Gastroesophageal sphincter (tissue), 4 donors: ENCODE data around the gene ABHD16A. TPM values are rescaled to one million over a fixed set of nuclear protein-coding genes. Genes with fewer than 3 reads are reported as not detected.

ENCODE experiments used
- ATAC-seq: fragments of 150-250 bp; one replicate; pipeline ENCODE4 v1.9.1; 2016; ENCODE audit warnings: mild to moderate bottlenecking, moderate library complexity
- H3K27ac ChIP-seq, 4 donors: fragments of 200-600 bp; sonication (generic) in 3 of 4; 1 replicate in 3 of 4; 2 replicates in 1 of 4; pipeline ENCODE4 v1.5.1; 2016 to 2019
- H3K27me3 ChIP-seq: fragments of 200-600 bp; sonication (generic); one replicate; pipeline ENCODE4 v1.5.1; 2019
- H3K36me3 ChIP-seq, 2 donors: fragments of 200-600 bp; sonication (generic); one replicate each; pipeline ENCODE4 v1.5.1; 2019; ENCODE audit warnings: control low read depth in 1 of 2
- H3K4me1 ChIP-seq, 3 donors: fragments of 200-600 bp; sonication (generic); 1 replicate in 2 of 3; 2 replicates in 1 of 3; pipeline ENCODE4 v1.5.1; 2016 to 2019; ENCODE audit warnings: control low read depth in 2 of 3
- H3K4me3 ChIP-seq, 2 donors: fragments of 200-600 bp; sonication (generic); one replicate each; pipeline ENCODE4 v1.5.1; 2019; ENCODE audit warnings: mild to moderate bottlenecking in 1 of 2, moderate library complexity in 1 of 2
- H3K9me3 ChIP-seq, 3 donors: fragments of 200-600 bp; sonication (generic); one replicate each; pipeline ENCODE4 v1.5.1; 2017 to 2019; ENCODE audit warnings: control low read depth in 2 of 3
- CTCF ChIP-seq, 4 experiments: fragments of 200-600 bp in 2 of 4; fragments of 450-650 bp in 2 of 4; sonication (generic) in 1 of 4; IDR thresholded peaks; one replicate each; pipeline ENCODE4 v1.5.1; 2017 to 2019; ENCODE audit warnings: antibody characterized with exemption in 4 of 4, mild to moderate bottlenecking in 2 of 4, moderate library complexity in 2 of 4
- EP300 ChIP-seq: sonication (generic); formaldehyde crosslinking; IDR thresholded peaks from one replicate; pipeline ENCODE4 v1.6.1; 2017; ENCODE audit warnings: antibody characterized with exemption, mild to moderate bottlenecking
- POLR2A ChIP-seq, 2 donors: fragments of 450-650 bp; IDR thresholded peaks; one replicate each; pipeline ENCODE4 v1.6.1; 2017; ENCODE audit warnings: antibody characterized with exemption in 2 of 2, mild to moderate bottlenecking in 2 of 2, moderate library complexity in 1 of 2
- POLR2AphosphoS5 ChIP-seq: sonication (generic); formaldehyde crosslinking; IDR thresholded peaks from one replicate; pipeline ENCODE4 v1.6.1; 2017; ENCODE audit warnings: antibody characterized with exemption
- WGBS, 2 donors: methylation state at CpG; one replicate each; pipeline ENCODE4 v1.1.5; 2018; ENCODE audit warnings: low coverage in 1 of 2; 5-methylcytosine and 5-hydroxymethylcytosine counted together
- total RNA-seq, 4 donors: library from RNA; depleted of rRNA; stranded (reverse); fragments of >200 nt; gene quantifications; one replicate each; pipeline ENCODE4 v1.1.0, GENCODE V29; 2016

Gene ABHD16A
- total RNA-seq, 4 donors from 2014 or later: 37.4 to 49.8 (median 47.2) TPM

- TF ChIP-seq POLR2A (IDR thresholded peaks at IDR 0.05) (no peak), POLR2AphosphoS5 (no peak), CTCF (IDR thresholded peaks at IDR 0.05) (no peak), EP300 (no peak)
- 84% methylated on average over 5 of the region's 5 CpGs; no CpG with 5 or more reads in 1 of the 2 donors for WGBS, 2 donors
- H3K4me1 ChIP-seq: no peaks in the 10 kb centered on the region
- H3K27me3 ChIP-seq: no peaks in the 10 kb centered on the region
- peaks cover 0 to 5% of the 10 kb centered on the region in 2 donors for H3K36me3 ChIP-seq
- no peak overlapping the region for H3K27ac ChIP-seq
- ATAC-seq: no peak
- H3K9me3 ChIP-seq: no peaks in the 10 kb centered on the region
- no peak overlapping the region for H3K4me3 ChIP-seq
Measured at GRCh38 chr6:31720196-31720770, 17.2 kb upstream of the ABHD16A start.

DNA sequence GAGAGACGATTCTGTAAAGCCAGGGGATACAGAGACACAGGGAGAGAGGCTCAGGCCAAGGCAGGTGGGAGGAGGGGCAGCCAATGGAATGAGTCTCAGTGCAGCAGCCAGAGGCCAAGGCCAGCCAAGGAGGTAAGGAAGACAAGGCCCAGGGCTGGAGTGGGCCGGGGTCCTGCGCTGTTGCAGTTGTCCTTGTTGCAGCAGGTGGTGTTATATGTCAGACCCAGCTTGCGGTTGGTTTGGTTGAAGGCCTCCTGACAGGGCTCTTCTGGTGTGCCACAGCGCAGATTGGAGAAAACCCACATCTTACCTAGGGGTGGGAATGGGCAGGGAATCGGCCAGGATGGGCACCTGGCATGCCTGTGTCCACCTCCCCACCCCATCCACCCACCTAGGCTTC lies 15.9 kb upstream of the ABHD16A start:
- H3K4me1 ChIP-seq: no peaks in the 10 kb centered on the region
- WGBS, 2 donors: 35 to 61% methylated on average over 2 of the region's 6 CpGs
- no peaks in the 10 kb centered on the region for H3K27me3 ChIP-seq
- TF ChIP-seq EP300 (no peak), CTCF (IDR thresholded peaks at IDR 0.05) (no peak), POLR2A (IDR thresholded peaks at IDR 0.05) (no peak), POLR2AphosphoS5 (no peak)
- no peaks in the 10 kb centered on the region for H3K9me3 ChIP-seq
- no peaks in the 10 kb centered on the region for H3K36me3 ChIP-seq
- H3K4me3 ChIP-seq: no peak overlapping the region
- no peak for ATAC-seq
- H3K27ac ChIP-seq: no peak overlapping the region

GRCh38 chr6:31718265-31718664 lies 15.1 kb upstream of the ABHD16A start:
- WGBS, 2 donors: 83 to 86% methylated on average over 1 of the region's 1 CpG
- Histone ChIP-seq H3K4me3 (no peak overlapping the region), H3K27ac (no peak overlapping the region), H3K36me3 (no peaks in the 10 kb centered on the region), H3K4me1 (no peaks in the 10 kb centered on the region), H3K9me3 (no peaks in the 10 kb centered on the region), H3K27me3 (no peaks in the 10 kb centered on the region)
- TF ChIP-seq EP300: no peak
- no peak for TF ChIP-seq POLR2A (IDR thresholded peaks at IDR 0.05)
- no peak for TF ChIP-seq POLR2AphosphoS5
- ATAC-seq: no peak

GRCh38 chr6:31717499-31718222 lies 14.5 kb upstream of the ABHD16A start:
- Histone ChIP-seq H3K36me3 (no peaks in the 10 kb centered on the region), H3K27me3 (no peaks in the 10 kb centered on the region)

More at GRCh38 chr6:31717499-31718222, 14.5 kb upstream of the ABHD16A start:
- no peaks in the 10 kb centered on the region for H3K4me1 ChIP-seq
- WGBS, 2 donors: 72 to 89% methylated on average over 2 to 5 of the region's 10 CpGs
- ATAC-seq: no peak
- no peaks in the 10 kb centered on the region for H3K9me3 ChIP-seq
- TF ChIP-seq EP300 (no peak), POLR2A (IDR thresholded peaks at IDR 0.05) (no peak), POLR2AphosphoS5 (no peak), CTCF (IDR thresholded peaks at IDR 0.05) (no peak)
- no peak overlapping the region for H3K4me3 ChIP-seq
- no peak overlapping the region for H3K27ac ChIP-seq
